T-cell (primary cell): Measurements from ENCODE around the gene EHF. TPM values are rescaled to one million over a fixed set of nuclear protein-coding genes. Genes with fewer than 3 reads are reported as not detected.

Experiments used
- ATAC-seq, 4 experiments: fragments of 200-7000 bp in 3 of 4; fragments of 150-1000 bp in 1 of 4; cut with Tn5 transposase; replicated peaks in 1 of 4; 1 replicate in 3 of 4; 2 replicates in 1 of 4; pipeline ENCODE4 v1.10.0; 2021; ENCODE audit warnings: moderate library complexity in 3 of 4, mild to moderate bottlenecking in 2 of 4, moderate number of reproducible peaks in 1 of 4
- CTCF ChIA-PET, 2 donors: fragments of 300-600 bp; sonication (Branson Sonifier 250); formaldehyde crosslinking; loops; one replicate each; lab custom pipeline; 2022; ENCODE audit warnings: antibody characterized with exemption in 2 of 2; lab: Charles Lee
- POLR2A ChIA-PET, 2 donors: fragments of 300-600 bp; sonication (Branson Sonifier 250); formaldehyde crosslinking; loops; one replicate each; lab custom pipeline; 2022; ENCODE audit warnings: antibody characterized with exemption in 2 of 2; lab: Charles Lee
- DNase-seq, 35 experiments: peaks; one replicate each; pipeline versions ENCODE4 v3.0.0 to v3.0.0-alpha.2; 2013 to 2023
- H3K27ac ChIP-seq: one replicate; pipeline ENCODE4 v1.5.1; 2013; ENCODE audit warnings: low read length
- H3K27me3 ChIP-seq, 2 experiments: replicated peaks in 1 of 2; 1 replicate in 1 of 2; 2 replicates in 1 of 2; pipeline versions ENCODE4 v1.6.1 to v1.7.0; 2013; ENCODE audit warnings: low read length in 1 of 2, mixed read lengths in 1 of 2; ENCODE audit not compliant: control insufficient read depth in 2 of 2, insufficient read depth in 2 of 2; ENCODE audit errors: extremely low read depth in 1 of 2
- H3K36me3 ChIP-seq, 2 donors: 1 replicate in 1 of 2; 2 replicates in 1 of 2; pipeline versions ENCODE4 v1.6.1 to v1.7.0; 2013; ENCODE audit warnings: low read length in 1 of 2; ENCODE audit not compliant: control insufficient read depth in 2 of 2, insufficient read depth in 1 of 2; ENCODE audit errors: extremely low read depth in 1 of 2
- H3K4me1 ChIP-seq, 2 experiments: 1 replicate in 1 of 2; 2 replicates in 1 of 2; pipeline versions ENCODE4 v1.6.1 to v1.7.0; 2013; ENCODE audit warnings: low read length in 2 of 2, mixed read lengths in 1 of 2; ENCODE audit not compliant: insufficient read depth in 2 of 2, control insufficient read depth in 1 of 2; ENCODE audit errors: extremely low read depth in 1 of 2
- H3K4me3 ChIP-seq, 2 donors: 1 replicate in 1 of 2; 2 replicates in 1 of 2; pipeline versions ENCODE4 v1.5.1 to v1.7.0; 2013; ENCODE audit warnings: mild to moderate bottlenecking in 2 of 2, low read length in 1 of 2, moderate library complexity in 1 of 2; ENCODE audit not compliant: control insufficient read depth in 1 of 2; ENCODE audit errors: extremely low read depth in 1 of 2
- H3K9me3 ChIP-seq: 2 replicates; pipeline ENCODE4 v1.7.0; 2013
- H3K27ac Mint-ChIP-seq, 2 donors: one replicate each; pipeline ENCODE4 v1.8.0; 2020 to 2021; ENCODE audit warnings: mild to moderate bottlenecking in 2 of 2, mixed read lengths in 2 of 2
- H3K27me3 Mint-ChIP-seq, 2 donors: one replicate each; pipeline ENCODE4 v1.8.0; 2021 to 2022; ENCODE audit warnings: mixed read lengths in 2 of 2
- H3K36me3 Mint-ChIP-seq: one replicate; pipeline ENCODE4 v1.8.0; 2021; ENCODE audit warnings: mixed read lengths
- H3K4me1 Mint-ChIP-seq, 3 donors: one replicate each; pipeline ENCODE4 v1.8.0; 2020 to 2022; ENCODE audit warnings: mixed read lengths in 3 of 3, mild to moderate bottlenecking in 1 of 3
- H3K4me3 Mint-ChIP-seq, 3 donors: one replicate each; pipeline ENCODE4 v1.8.0; 2020 to 2022; ENCODE audit warnings: mild to moderate bottlenecking in 3 of 3, mixed read lengths in 3 of 3, moderate library complexity in 3 of 3
- H3K9me3 Mint-ChIP-seq, 3 donors: one replicate each; pipeline ENCODE4 v1.8.0; 2020 to 2022; ENCODE audit warnings: mixed read lengths in 3 of 3
- WGBS: methylation state at CpG from one replicate; pipeline ENCODE4 v1.1.5; 2013; ENCODE audit warnings: missing lambda C conversion rate; ENCODE audit not compliant: insufficient coverage; 5-methylcytosine and 5-hydroxymethylcytosine counted together
- total RNA-seq, 35 experiments: library from RNA in 6 of 35; stranded (reverse) in 6 of 35; fragments of 120-200 nt in 1 of 35; gene quantifications; one replicate each; pipeline versions ENCODE4 v1.2.1 to v1.2.4 and lab custom pipeline; 2013 to 2026

Gene EHF
- total RNA-seq, 5 donors from 2014 or later (not counting 1 experiment from before 2014, with no cell fraction given), result 0.30 to 0.47 (median 0.43) TPM; not detected in 2

DNA sequence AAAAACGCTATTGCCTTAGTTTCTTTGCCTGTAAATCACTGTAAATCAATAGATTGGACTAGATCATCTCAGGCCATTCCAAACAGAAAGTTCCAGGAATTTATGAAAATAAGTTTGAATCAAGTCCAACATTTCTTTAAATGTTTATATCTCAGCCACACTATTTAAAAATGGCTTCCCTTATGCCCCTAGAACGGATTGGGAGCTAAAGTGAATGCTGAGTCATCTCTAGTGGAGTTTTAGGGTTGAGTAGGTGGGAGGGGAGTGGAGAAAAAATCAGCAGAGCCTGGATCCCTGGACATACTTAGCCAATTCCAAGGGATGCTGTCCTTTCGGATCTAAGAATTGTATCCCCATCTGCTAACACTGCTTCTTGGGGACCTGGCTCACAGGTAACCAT, 48.6 kb downstream of the EHF start:
- H3K9me3 Mint-ChIP-seq, result peaks cover 0 to 2% (median 0%) of the 10 kb centered on the region in 3 donors
- no peak overlapping the region for H3K4me3 Mint-ChIP-seq
- no peak for ATAC-seq
- Histone ChIP-seq H3K27ac (no peak overlapping the region), H3K4me3 (no peak overlapping the region), H3K36me3 (no peaks in the 10 kb centered on the region), H3K9me3 (no peaks in the 10 kb centered on the region), H3K27me3 (peaks cover 0 to 6% of the 10 kb centered on the region in 2 experiments), H3K4me1 (no peaks in the 10 kb centered on the region)
- H3K36me3 Mint-ChIP-seq, result no peaks in the 10 kb centered on the region
- no peak for DNase-seq
- peaks cover 0 to 6% (median 4%) of the 10 kb centered on the region in 3 donors for H3K4me1 Mint-ChIP-seq
- no CpG with 5 or more reads among the region's 3 CpGs for WGBS
- peaks cover 20 to 25% of the 10 kb centered on the region in 2 donors for H3K27me3 Mint-ChIP-seq
- ChIA-PET CTCF (interaction anchor here in 1 of 2 donors (0.5 kb wide), 1 partner anchor 818 kb away, joined by 5 read pairs; no protein-coding TSS in a partner anchor), POLR2A (no interaction called here)
- no peak overlapping the region for H3K27ac Mint-ChIP-seq

DNA sequence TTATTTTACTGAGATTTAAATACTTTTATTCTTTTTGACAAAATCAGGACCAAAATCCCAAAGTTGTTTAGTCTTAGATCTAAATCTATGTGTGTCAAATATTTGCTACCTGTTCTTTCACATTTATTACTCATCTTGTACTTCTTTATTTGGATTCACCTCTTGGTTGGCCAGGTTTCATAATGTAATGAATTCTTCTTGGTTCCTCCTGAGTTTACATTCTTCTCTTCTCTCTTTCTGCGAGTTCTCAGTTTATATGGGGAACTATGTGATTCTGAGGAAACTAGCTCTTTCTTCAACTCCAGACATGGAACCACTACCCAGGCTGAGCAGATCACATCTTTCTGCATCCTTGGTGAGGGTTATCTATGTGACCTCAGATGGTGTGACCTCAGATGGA, 50.2 kb downstream of the EHF start:
- Histone ChIP-seq H3K9me3 (no peaks in the 10 kb centered on the region), H3K4me1 (no peaks in the 10 kb centered on the region), H3K36me3 (no peaks in the 10 kb centered on the region), H3K27me3 (peaks cover 0 to 6% of the 10 kb centered on the region in 2 experiments), H3K27ac (no peak overlapping the region), H3K4me3 (no peak overlapping the region)
- no CpG with 5 or more reads among the region's 1 CpG for WGBS
- ChIA-PET CTCF (no interaction called here), POLR2A (no interaction called here)
- Mint-ChIP-seq H3K27me3 (peaks cover 23 to 26% of the 10 kb centered on the region in 2 donors), H3K27ac (no peak overlapping the region), H3K4me3 (no peak overlapping the region), H3K36me3 (no peaks in the 10 kb centered on the region), H3K4me1 (peaks cover 0 to 6% (median 4%) of the 10 kb centered on the region in 3 donors), H3K9me3 (peaks cover 0 to 2% (median 0%) of the 10 kb centered on the region in 3 donors)
- DNase-seq (no peak), ATAC-seq (no peak)

DNA sequence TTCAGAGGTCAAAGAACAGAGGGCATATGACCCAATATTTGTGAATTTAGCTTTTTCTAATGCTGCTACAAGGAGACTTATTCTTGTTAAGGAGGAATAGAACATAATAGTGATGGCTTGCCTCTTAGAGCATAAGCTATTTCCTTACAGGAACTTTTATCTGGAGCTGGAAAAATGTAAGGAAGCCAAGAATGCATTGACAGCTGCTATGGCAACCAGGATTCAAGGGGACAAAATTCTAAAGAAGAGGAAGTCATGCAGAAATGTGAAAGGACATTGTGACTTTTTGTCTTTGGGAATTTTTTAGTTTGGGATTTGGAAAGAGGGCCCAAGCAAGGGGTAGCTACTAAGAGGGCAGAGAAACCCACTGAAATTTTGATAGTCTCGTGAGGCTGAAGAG, 51.1 kb downstream of the EHF start:
- WGBS, result no CpG with 5 or more reads among the region's 1 CpG
- peaks cover 18 to 23% of the 10 kb centered on the region in 2 donors for H3K27me3 Mint-ChIP-seq
- POLR2A ChIA-PET, result no interaction called here

DNA sequence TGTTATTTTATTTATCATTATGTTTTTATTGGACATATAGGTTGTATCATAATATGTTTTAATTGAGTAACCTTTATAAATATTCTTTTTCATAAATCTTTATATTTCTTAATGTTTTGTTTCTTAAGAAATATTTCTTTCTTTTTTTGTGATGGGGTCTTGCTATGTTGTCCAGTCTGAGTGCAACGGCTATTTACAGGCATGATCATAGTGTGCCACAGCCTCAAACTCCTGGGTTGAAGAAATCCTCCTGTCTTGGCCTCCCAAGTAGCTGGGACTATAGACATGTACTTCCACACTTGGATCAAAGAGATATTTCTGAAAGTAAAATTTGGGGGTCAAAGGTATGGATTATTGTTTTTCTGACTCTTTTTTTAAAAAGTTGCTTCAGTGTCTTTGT, 53.1 kb downstream of the EHF start:
- POLR2A ChIA-PET, result interaction anchor here in 1 of 2 donors (0.7 kb wide), 1 partner anchor 11 kb away, joined by 3 read pairs; no protein-coding TSS in a partner anchor
- H3K9me3 Mint-ChIP-seq, result peaks cover 0 to 2% (median 0%) of the 10 kb centered on the region in 3 donors

More for the DNA sequence above, 51.1 kb downstream of the EHF start:
- CTCF ChIA-PET, result interaction anchor here in 1 of 2 donors (0.6 kb wide), 1 partner anchor 816 kb away, joined by 3 read pairs; no protein-coding TSS in a partner anchor
- no peaks in the 10 kb centered on the region for H3K9me3 ChIP-seq
- peaks cover 0 to 2% (median 0%) of the 10 kb centered on the region in 3 donors for H3K9me3 Mint-ChIP-seq
- no peak overlapping the region for H3K27ac Mint-ChIP-seq
- no peak overlapping the region for H3K4me3 ChIP-seq
- peaks cover 0 to 6% of the 10 kb centered on the region in 2 experiments for H3K27me3 ChIP-seq
- no peak overlapping the region for H3K4me3 Mint-ChIP-seq
- DNase-seq (no peak), ATAC-seq (no peak)
- no peaks in the 10 kb centered on the region for H3K36me3 ChIP-seq
- no peaks in the 10 kb centered on the region for H3K4me1 ChIP-seq
- H3K4me1 Mint-ChIP-seq, result peaks cover 0 to 6% (median 4%) of the 10 kb centered on the region in 3 donors
- no peaks in the 10 kb centered on the region for H3K36me3 Mint-ChIP-seq
- H3K27ac ChIP-seq, result no peak overlapping the region

DNA sequence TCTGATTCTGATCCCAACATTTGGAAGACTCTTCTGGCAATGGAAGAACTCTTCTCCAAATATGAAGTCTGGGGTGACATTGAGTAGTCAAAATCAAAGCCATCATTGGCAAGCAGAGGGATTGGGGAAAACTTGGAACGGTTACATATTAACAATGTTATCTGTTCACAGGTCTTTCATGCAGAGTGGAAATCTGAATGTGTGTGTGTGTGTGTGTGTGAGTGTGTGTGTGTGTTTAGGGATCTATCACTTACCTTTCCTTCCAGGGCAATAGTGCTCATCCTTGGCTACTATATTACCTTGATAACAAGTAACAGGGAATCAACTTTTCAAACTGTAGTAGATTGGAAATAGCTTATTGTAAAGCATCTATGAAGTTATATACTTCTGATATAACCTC, 55.3 kb downstream of the EHF start:
- CTCF ChIA-PET, result no interaction called here
- whole genome bisulfite sequencing, result no CpG with 5 or more reads among the region's 1 CpG
- Histone ChIP-seq H3K27me3 (no peaks in the 10 kb centered on the region), H3K9me3 (no peaks in the 10 kb centered on the region), H3K27ac (no peak overlapping the region), H3K4me3 (no peak overlapping the region), H3K36me3 (no peaks in the 10 kb centered on the region), H3K4me1 (no peaks in the 10 kb centered on the region)
- Mint-ChIP-seq H3K4me3 (no peak overlapping the region), H3K27me3 (peaks cover 4 to 14% of the 10 kb centered on the region in 2 donors), H3K4me1 (no peaks in the 10 kb centered on the region), H3K36me3 (no peaks in the 10 kb centered on the region), H3K27ac (no peak overlapping the region), H3K9me3 (peaks cover 0 to 2% (median 0%) of the 10 kb centered on the region in 3 donors)
- DNase-seq, result no peak
- POLR2A ChIA-PET, result no interaction called here
- ATAC-seq, result no peak

More for the DNA sequence above, 53.1 kb downstream of the EHF start:
- ATAC-seq (no peak), DNase-seq (no peak)
- Mint-ChIP-seq H3K27me3 (peaks cover 4 to 16% of the 10 kb centered on the region in 2 donors), H3K36me3 (no peaks in the 10 kb centered on the region), H3K27ac (no peak overlapping the region), H3K4me3 (no peak overlapping the region), H3K4me1 (peaks cover 0 to 6% (median 4%) of the 10 kb centered on the region in 3 donors)
- no CpG with 5 or more reads among the region's 1 CpG for WGBS
- Histone ChIP-seq H3K36me3 (no peaks in the 10 kb centered on the region), H3K27me3 (no peaks in the 10 kb centered on the region), H3K4me3 (no peak overlapping the region), H3K9me3 (no peaks in the 10 kb centered on the region), H3K4me1 (no peaks in the 10 kb centered on the region), H3K27ac (no peak overlapping the region)
- CTCF ChIA-PET, result no interaction called here

DNA sequence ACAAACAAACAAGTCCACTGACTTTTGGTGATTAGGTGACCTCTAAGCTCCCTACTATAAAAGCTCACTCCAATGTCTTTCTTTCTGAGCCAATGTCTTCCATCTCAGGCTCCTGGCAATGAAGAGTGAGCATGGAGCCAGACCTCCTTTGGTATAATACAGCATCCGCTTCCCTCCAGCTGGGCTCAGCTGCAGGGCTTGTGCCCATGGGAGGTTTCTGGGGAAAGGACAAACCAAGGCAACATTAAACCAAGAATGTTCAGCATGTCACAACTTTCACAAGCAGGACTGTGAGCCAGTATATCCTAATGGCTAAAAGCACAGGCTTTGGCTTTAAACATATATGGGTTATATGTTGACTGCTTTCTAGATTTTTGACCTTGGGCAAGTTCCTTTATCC, 58.8 kb downstream of the EHF start:
- Histone ChIP-seq H3K4me1 (no peaks in the 10 kb centered on the region), H3K9me3 (no peaks in the 10 kb centered on the region), H3K36me3 (no peaks in the 10 kb centered on the region), H3K27ac (no peak overlapping the region), H3K4me3 (no peak overlapping the region), H3K27me3 (no peaks in the 10 kb centered on the region)
- Mint-ChIP-seq H3K36me3 (no peaks in the 10 kb centered on the region), H3K4me1 (no peaks in the 10 kb centered on the region), H3K9me3 (no peaks in the 10 kb centered on the region), H3K27me3 (peaks cover 3 to 15% of the 10 kb centered on the region in 2 donors), H3K4me3 (no peak overlapping the region), H3K27ac (no peak overlapping the region)
- WGBS, result no CpG with 5 or more reads among the region's 1 CpG
- ChIA-PET POLR2A (no interaction called here), CTCF (no interaction called here)
- ATAC-seq, result no peak
- no peak for DNase-seq
